DOHH2 (cell line): ENCODE results near the gene TNS1.

ENCODE experiments used
- CTCF ChIP-seq: fragments of 200-600 bp; sonication (generic); IDR thresholded peaks from one replicate; pipeline ENCODE4 v1.5.1; 2014; ENCODE audit warnings: antibody characterized with exemption, mild to moderate bottlenecking, low read depth, low read length; ENCODE audit not compliant: poor library complexity, severe bottlenecking
- EZH2phosphoT487 ChIP-seq: fragments of 200-600 bp; sonication (generic); IDR thresholded peaks from 2 replicates; pipeline ENCODE4 v1.6.1; 2017; ENCODE audit warnings: borderline replicate concordance, mild to moderate bottlenecking, antibody characterized with exemption, low read length, moderate library complexity, mixed read lengths

GRCh38 chr2:217787160-217787877 lies 215.5 kb downstream of the TNS1 start:
- no peak for TF ChIP-seq CTCF
- no peak for TF ChIP-seq EZH2phosphoT487
